HepG2 (cell line): ENCODE data around the gene GNAI2. TPM values are rescaled to one million over a fixed set of nuclear protein-coding genes. Genes with fewer than 3 reads are reported as not detected.

Source experiments
- ARHGAP35 ChIP-seq: sonication (generic); formaldehyde crosslinking; IDR thresholded peaks from 2 replicates; pipeline ENCODE4 v1.9.0; 2022; ENCODE audit warnings: mild to moderate bottlenecking, inconsistent platforms, moderate library complexity, missing genetic modification reagents, borderline replicate concordance
- ELF3 ChIP-seq: IDR thresholded peaks from 2 replicates; pipeline ENCODE4 v1.6.1; 2016; ENCODE audit warnings: missing genetic modification reagents, missing compliant biosample characterization
- FOXA1 ChIP-seq, 2 experiments: fragments of 450-650 bp in 1 of 2; sonication (generic) in 1 of 2; formaldehyde crosslinking in 1 of 2; IDR thresholded peaks; 2 replicates each; pipeline versions ENCODE4 v1.4.0 to v1.6.1; 2016 to 2020; ENCODE audit warnings: missing genetic modification reagents in 1 of 2
- GABPB1 ChIP-seq: IDR thresholded peaks from 2 replicates; pipeline ENCODE4 v1.6.1; 2016; ENCODE audit warnings: mild to moderate bottlenecking, missing genetic modification reagents, moderate library complexity, missing compliant biosample characterization
- GATAD1 ChIP-seq: IDR thresholded peaks from 2 replicates; pipeline ENCODE4 v1.6.1; 2016; ENCODE audit warnings: missing genetic modification reagents, missing compliant biosample characterization
- HDAC1 ChIP-seq: sonication (generic); formaldehyde crosslinking; IDR thresholded peaks from 2 replicates; pipeline ENCODE4 v1.5.1; 2020; ENCODE audit warnings: mild to moderate bottlenecking, missing genetic modification reagents
- IRF2 ChIP-seq: IDR thresholded peaks from 2 replicates; pipeline ENCODE4 v1.6.1; 2018; ENCODE audit warnings: missing genetic modification reagents, missing compliant biosample characterization
- JDP2 ChIP-seq: sonication (generic); formaldehyde crosslinking; IDR thresholded peaks from 2 replicates; pipeline ENCODE4 v1.8.1; 2022; ENCODE audit warnings: missing genetic modification reagents, borderline replicate concordance
- RFX3 ChIP-seq: IDR thresholded peaks from 2 replicates; pipeline ENCODE4 v1.6.1; 2016; ENCODE audit warnings: missing biosample characterization, missing genetic modification reagents
- THAP8 ChIP-seq: sonication (generic); formaldehyde crosslinking; IDR thresholded peaks from 2 replicates; pipeline ENCODE4 v1.5.1; 2020; ENCODE audit warnings: missing genetic modification reagents, mild to moderate bottlenecking, borderline replicate concordance
- ZBTB49 ChIP-seq: sonication (generic); formaldehyde crosslinking; IDR thresholded peaks from 2 replicates; pipeline ENCODE4 v1.4.0; 2020; ENCODE audit warnings: missing genetic modification reagents, borderline replicate concordance
- ZC3H13 ChIP-seq: sonication (generic); formaldehyde crosslinking; IDR thresholded peaks from 2 replicates; pipeline ENCODE4 v1.8.1; 2023; ENCODE audit warnings: mild to moderate bottlenecking, missing genetic modification reagents, moderate library complexity
- ZFP36L1 ChIP-seq: sonication (generic); formaldehyde crosslinking; IDR thresholded peaks from 2 replicates; pipeline ENCODE4 v1.8.0; 2022; ENCODE audit warnings: mild to moderate bottlenecking, missing genetic modification reagents, moderate library complexity
- ZNF318 ChIP-seq: sonication (generic); formaldehyde crosslinking; IDR thresholded peaks from 2 replicates; pipeline ENCODE4 v1.4.0; 2020; ENCODE audit warnings: mild to moderate bottlenecking, missing genetic modification reagents
- ZNF362 ChIP-seq: sonication (generic); formaldehyde crosslinking; IDR thresholded peaks from 2 replicates; pipeline ENCODE4 v1.4.0; 2020; ENCODE audit warnings: missing genetic modification reagents, mild to moderate bottlenecking, borderline replicate concordance
- ZNF367 ChIP-seq: sonication (generic); formaldehyde crosslinking; IDR thresholded peaks from 2 replicates; pipeline ENCODE4 v1.4.0; 2020; ENCODE audit warnings: missing genetic modification reagents, borderline replicate concordance
- ZNF678 ChIP-seq: sonication (generic); formaldehyde crosslinking; IDR thresholded peaks from 2 replicates; pipeline ENCODE4 v1.4.0; 2020; ENCODE audit warnings: mild to moderate bottlenecking, missing genetic modification reagents
- polyA plus RNA-seq, 8 experiments: library from polyadenylated mRNA; depleted of rRNA in 3 of 8; stranded (reverse) in 7 of 8; unstranded in 1 of 8; fragments of >200 nt; fragmentation: Illumina TruSeq in 4 of 8; extraction: Trizol in 4 of 8; gene quantifications; 2 replicates each; pipeline versions ENCODE4 v1.2.1 to v1.2.3, GENCODE V29; 2011 to 2016; ENCODE audit warnings: low read depth in 4 of 8, missing spikeins in 1 of 8, mixed read lengths in 1 of 8; ENCODE audit not compliant: insufficient read depth in 1 of 8
- total RNA-seq, 5 experiments: library from RNA; depleted of rRNA; stranded (reverse); fragments of >200 nt; fragmentation: Illumina TruSeq; extraction: Trizol; gene quantifications; 2 replicates each; pipeline ENCODE4 v1.2.3, GENCODE V29; 2016; ENCODE audit warnings: low read depth in 1 of 5

Gene GNAI2
- total and polyA plus RNA-seq, 2 of the 13 experiments (the other 11 are each of a cell fraction or from before 2014, with no cell fraction given): 51.1 to 66.2 TPM

- TF ChIP-seq ZNF362 (no peak), RFX3 (CRISPR knock-in tag) (no peak), ZNF367 (CRISPR knock-in tag) (no peak), GABPB1 (CRISPR knock-in tag) (no peak; the same call in 1 of the 2 replicates), ZBTB49 (CRISPR knock-in tag) (no peak), ZC3H13 (CRISPR knock-in tag) (no peak), THAP8 (CRISPR knock-in tag) (no peak), ZNF678 (CRISPR knock-in tag) (no peak), JDP2 (CRISPR knock-in tag) (no peak), ARHGAP35 (CRISPR knock-in tag) (no peak), ZFP36L1 (CRISPR knock-in tag) (no peak), FOXA1 (IDR thresholded peaks at IDR 0.05) (no peak), FOXA1 (CRISPR knock-in tag; IDR thresholded peaks at IDR 0.05) (no peak), ELF3 (CRISPR knock-in tag) (peak; percentile 49; the same call in 1 of the 2 replicates), GATAD1 (CRISPR knock-in tag) (peak; percentile 8), IRF2 (CRISPR knock-in tag) (no peak), HDAC1 (CRISPR knock-in tag) (peak; percentile 81), ZNF318 (CRISPR knock-in tag) (no peak)
These were observed 14.4 kb upstream of the GNAI2 start (continued) for GRCh38 chr3:50221411-50222168.
